Aorta (tissue), 5 donors: ENCODE data around the gene RPS6KA5. TPM values are rescaled to one million over a fixed set of nuclear protein-coding genes. Genes with fewer than 3 reads are reported as not detected.
"Not testable (repeated sequence)": the region's sequence is repeated elsewhere in the genome, so short reads cannot be mapped to it uniquely, and the experiment has no call there.

Source experiments
- ATAC-seq: fragments of 200-7000 bp; cut with Tn5 transposase; one replicate; pipeline ENCODE4 v1.9.1; 2022; ENCODE audit warnings: moderate library complexity; ENCODE audit not compliant: low FRiP score
- DNase-seq, 2 donors: peaks; one replicate each; pipeline ENCODE4 v3.0.0-alpha.2; 2020
- H3K27ac ChIP-seq, 2 donors: one replicate each; pipeline ENCODE4 v1.5.1; 2013; ENCODE audit warnings: low read length in 2 of 2, mild to moderate bottlenecking in 2 of 2, moderate library complexity in 2 of 2, control low read depth in 1 of 2, inconsistent platforms in 1 of 2, low read depth in 1 of 2
- H3K27me3 ChIP-seq, 2 donors: one replicate each; pipeline ENCODE4 v1.6.1; 2013; ENCODE audit warnings: control low read depth in 1 of 2, low read length in 1 of 2, mild to moderate bottlenecking in 1 of 2, moderate library complexity in 1 of 2; ENCODE audit not compliant: insufficient read depth in 2 of 2, control insufficient read depth in 1 of 2
- H3K36me3 ChIP-seq, 2 donors: one replicate each; pipeline ENCODE4 v1.6.1; 2013; ENCODE audit warnings: control low read depth in 1 of 2, low read length in 1 of 2, mild to moderate bottlenecking in 1 of 2; ENCODE audit not compliant: insufficient read depth in 2 of 2, control insufficient read depth in 1 of 2
- H3K4me1 ChIP-seq, 2 donors: one replicate each; pipeline ENCODE4 v1.6.1; 2013; ENCODE audit warnings: low read length in 2 of 2, control low read depth in 1 of 2, mild to moderate bottlenecking in 1 of 2, moderate library complexity in 1 of 2; ENCODE audit not compliant: insufficient read depth in 2 of 2, control insufficient read depth in 1 of 2
- H3K4me3 ChIP-seq, 2 donors: one replicate each; pipeline ENCODE4 v1.5.1; 2013; ENCODE audit warnings: low read length in 2 of 2, control low read depth in 1 of 2, mild to moderate bottlenecking in 1 of 2
- H3K9me3 ChIP-seq: one replicate; pipeline ENCODE4 v1.6.1; 2013; ENCODE audit warnings: mild to moderate bottlenecking, low read length; ENCODE audit not compliant: control insufficient read depth
- WGBS, 2 donors: extraction: QIAGEN DNeasy Blood & Tissue Kit; methylation state at CpG; one replicate each; pipeline ENCODE4 v1.1.7; 2013; 5-methylcytosine and 5-hydroxymethylcytosine counted together
- intact Hi-C, 2 donors: fragments of 100-400 bp; cut with DNase I; formaldehyde crosslinking; loops; one replicate each; pipeline versions ENCODE4 v1.14.2 to v1.15.0; 2022
- polyA plus RNA-seq, 2 donors: library from polyadenylated mRNA; stranded (reverse); fragments of 200-250 nt; gene quantifications; one replicate each; pipeline ENCODE4 v1.2.3, GENCODE V29; 2013
- total RNA-seq, 2 donors: library from RNA; stranded (reverse); fragmentation: NEBNext Ultra II Directional; extraction: Animal tissue kit (Norgen Biotek cat#: 25700); gene quantifications; one replicate each; pipeline ENCODE4 v1.2.1, GENCODE V29; 2021
- donor health status: healthy with polysubstance abuse.
- donor health status: Bipolar disorder and iron deficiency.
- donor health status: DM: no; HTN: no; CAD: no.
- donor health status: DM: no; HTN: no; CAD: no.
- donor health status: DM: yes; HTN: yes; CAD: no.

RPS6KA5 gene
- total and polyA plus RNA-seq, 4 donors = 1.4 to 10.0 (median 3.0) TPM

DNA sequence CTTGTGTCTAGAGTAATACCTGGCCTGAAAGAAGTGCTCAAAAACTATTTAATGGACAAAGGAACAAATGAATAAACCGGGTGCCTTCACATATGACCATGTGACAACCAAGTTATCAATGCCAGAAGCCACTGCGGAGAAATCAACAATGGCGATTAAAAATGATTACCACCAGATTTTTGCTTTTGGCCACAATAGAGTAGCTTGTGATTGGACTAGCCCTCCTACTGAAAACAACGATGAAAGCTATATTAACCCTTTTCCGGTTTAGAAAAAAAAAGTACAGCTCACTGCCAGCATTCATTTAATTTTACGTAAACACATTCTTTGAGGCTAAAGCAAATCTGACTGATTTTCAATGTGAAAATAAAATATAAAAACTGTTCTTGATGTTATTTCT, 202.6 kb downstream of the RPS6KA5 start:
- no peak overlapping the region for H3K27ac ChIP-seq
- no peaks in the 10 kb centered on the region for H3K4me1 ChIP-seq
- no peaks in the 10 kb centered on the region for H3K36me3 ChIP-seq
- no peaks in the 10 kb centered on the region for H3K27me3 ChIP-seq
- no peak for DNase-seq
- no peak overlapping the region for H3K4me3 ChIP-seq
- WGBS, 2 donors = 84% methylated on average over 6 of the region's 6 CpGs
- ATAC-seq = no peak
- intact Hi-C loops = no loop called here
- H3K9me3 ChIP-seq = no peaks in the 10 kb centered on the region

DNA sequence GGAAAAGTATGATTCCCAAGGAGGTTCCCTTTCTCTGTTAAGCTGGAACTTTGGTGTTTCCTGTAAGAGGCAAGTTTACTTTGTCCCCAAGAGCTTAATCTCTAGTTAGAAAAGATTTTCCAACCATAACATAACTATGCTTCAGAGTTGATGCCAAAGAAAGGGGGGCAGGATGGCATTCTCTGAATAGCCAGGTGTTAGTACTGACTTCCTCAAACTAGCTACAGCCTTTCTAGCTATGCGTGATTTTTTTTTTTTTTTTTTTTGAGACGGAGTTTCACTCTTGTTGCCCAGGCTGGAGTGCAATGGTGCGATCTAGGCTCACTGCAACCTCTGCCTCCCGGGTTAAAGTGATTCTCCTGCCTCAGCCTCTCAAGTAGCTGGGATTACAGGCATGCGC, 204.3 kb downstream of the RPS6KA5 start:
- DNase-seq, H3K4me1 ChIP-seq, H3K9me3 ChIP-seq, H3K4me3 ChIP-seq, H3K27ac ChIP-seq, H3K27me3 ChIP-seq, H3K36me3 ChIP-seq, intact Hi-C loops, ATAC-seq: not testable (repeated sequence)
- 84 to 87% methylated on average over 5 of the region's 5 CpGs for WGBS, 2 donors

DNA sequence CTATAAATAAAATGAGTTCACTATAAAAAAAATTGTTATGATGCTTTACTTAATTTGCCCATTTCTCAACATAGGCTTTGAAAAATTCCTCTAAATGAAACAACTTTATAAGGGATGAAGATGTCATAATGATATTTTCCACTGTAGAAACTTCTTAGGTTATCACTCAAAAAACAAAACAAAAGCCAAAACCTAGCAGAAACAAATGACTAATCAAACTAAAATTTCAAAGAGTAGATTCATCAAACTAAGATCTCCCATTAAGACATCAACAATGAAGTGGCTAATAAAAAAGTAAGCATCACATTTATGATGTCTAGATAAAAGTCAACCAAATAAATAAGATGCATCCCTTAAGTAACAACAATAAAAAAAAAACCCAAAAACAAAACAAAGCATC, 207.3 kb downstream of the RPS6KA5 start:
- H3K9me3 ChIP-seq = no peaks in the 10 kb centered on the region
- no peak overlapping the region for H3K4me3 ChIP-seq
- ATAC-seq (no peak), DNase-seq (no peak)
- no peaks in the 10 kb centered on the region for H3K36me3 ChIP-seq
- no peaks in the 10 kb centered on the region for H3K4me1 ChIP-seq
- no peaks in the 10 kb centered on the region for H3K27me3 ChIP-seq
- intact Hi-C loops = no loop called here
- no peak overlapping the region for H3K27ac ChIP-seq

DNA sequence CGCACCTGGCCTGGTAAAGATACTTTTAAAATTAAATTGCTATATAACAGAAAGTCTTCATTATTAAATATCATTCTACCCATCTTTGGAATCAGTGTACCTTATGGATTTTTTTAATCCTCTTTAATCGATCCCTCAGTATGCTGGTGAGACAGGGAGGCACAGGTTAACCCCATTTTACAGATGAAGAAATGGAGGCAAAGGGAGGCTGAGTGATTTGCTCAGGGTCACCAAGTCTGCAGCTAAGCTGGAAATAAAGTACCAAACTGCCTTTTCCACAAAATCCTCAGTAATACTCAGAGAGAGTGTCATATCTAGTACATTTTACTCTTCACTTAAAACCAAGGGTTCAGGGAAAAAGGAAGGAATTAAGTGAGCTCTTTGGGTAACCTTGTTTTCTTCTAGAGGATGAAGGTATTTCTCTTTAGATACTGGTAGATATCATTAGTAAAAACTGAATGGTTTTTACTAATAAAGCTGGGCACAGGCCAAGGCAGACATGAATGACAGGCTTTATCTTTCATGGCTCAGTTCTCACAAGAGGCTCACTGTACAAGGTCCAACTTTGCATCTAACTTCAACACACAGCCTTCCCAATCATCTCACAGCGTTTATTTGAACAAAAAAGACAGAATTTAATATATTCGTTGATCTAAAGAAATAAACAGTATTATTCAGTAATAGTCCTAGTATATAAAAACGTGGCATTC, 209.0 kb downstream of the RPS6KA5 start:
- intact Hi-C loops = no loop called here
- H3K27ac ChIP-seq = no peak overlapping the region
- 93% methylated on average over 5 of the region's 5 CpGs for WGBS, 2 donors
- DNase-seq (no peak), ATAC-seq (no peak)
- H3K9me3 ChIP-seq = no peaks in the 10 kb centered on the region
- no peaks in the 10 kb centered on the region for H3K4me1 ChIP-seq
- no peaks in the 10 kb centered on the region for H3K27me3 ChIP-seq
- H3K4me3 ChIP-seq = no peak overlapping the region
- no peaks in the 10 kb centered on the region for H3K36me3 ChIP-seq

DNA sequence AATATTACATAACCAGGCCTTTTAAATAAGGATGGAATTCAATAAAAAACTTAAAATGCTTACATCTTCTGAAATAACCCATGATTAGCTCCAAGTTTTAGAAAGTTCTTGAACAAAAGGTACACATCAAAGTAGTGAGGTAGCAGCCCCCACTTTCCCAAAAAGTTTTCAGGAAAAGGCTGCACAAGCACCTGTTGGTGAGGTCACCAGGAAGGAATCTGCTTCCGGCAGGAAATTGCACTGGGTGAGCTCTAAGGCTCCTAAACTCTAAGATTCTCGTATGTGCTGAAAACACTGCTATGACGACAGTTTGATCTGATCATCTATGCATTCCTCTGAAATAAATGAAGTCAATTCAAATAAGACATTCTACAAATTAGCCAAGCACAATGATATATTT, 210.0 kb downstream of the RPS6KA5 start:
- WGBS, 2 donors = 63 to 65% methylated on average over 3 of the region's 3 CpGs
- Histone ChIP-seq H3K4me3 (no peak overlapping the region), H3K36me3 (no peaks in the 10 kb centered on the region), H3K27me3 (no peaks in the 10 kb centered on the region), H3K4me1 (no peaks in the 10 kb centered on the region), H3K9me3 (no peaks in the 10 kb centered on the region), H3K27ac (no peak overlapping the region)
- intact Hi-C loops = no loop called here
- ATAC-seq (no peak), DNase-seq (no peak)

DNA sequence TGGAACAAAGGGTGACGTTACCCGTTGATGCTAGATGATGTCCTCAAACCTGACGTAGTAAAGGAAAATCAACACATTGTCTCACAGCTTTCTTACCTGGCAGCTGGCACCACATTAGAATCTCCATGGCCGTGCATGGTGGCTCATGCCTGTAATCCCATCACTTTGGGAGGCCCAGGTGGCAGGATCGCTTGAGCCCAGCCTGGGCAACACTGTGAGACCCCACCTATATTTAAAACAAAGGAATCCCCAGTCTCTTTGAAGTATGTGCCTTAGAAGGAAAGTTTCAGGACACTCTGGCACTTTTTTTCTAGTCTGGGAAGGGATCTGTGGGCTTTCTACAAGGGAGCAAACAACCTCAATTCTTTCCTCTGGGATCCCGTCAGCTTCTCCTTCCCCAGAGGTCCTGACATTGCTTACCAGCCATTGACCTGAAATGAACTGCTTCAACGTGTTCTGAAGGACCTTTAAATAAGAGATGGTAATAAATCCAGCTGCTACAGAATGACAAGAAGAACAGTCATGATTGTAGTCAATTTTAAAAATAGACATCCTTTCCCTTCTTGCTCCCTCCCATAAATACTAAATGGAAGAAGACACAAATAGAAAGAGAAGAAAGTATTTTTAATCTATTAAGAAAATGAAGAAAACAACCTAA, 210.5 kb downstream of the RPS6KA5 start:
- WGBS, 2 donors = 84 to 87% methylated on average over 7 of the region's 7 CpGs
- Histone ChIP-seq H3K27ac (no peak overlapping the region), H3K9me3 (no peaks in the 10 kb centered on the region), H3K4me3 (no peak overlapping the region), H3K36me3 (no peaks in the 10 kb centered on the region), H3K4me1 (no peaks in the 10 kb centered on the region), H3K27me3 (no peaks in the 10 kb centered on the region)
- intact Hi-C loops = no loop called here
- ATAC-seq (no peak), DNase-seq (no peak)

DNA sequence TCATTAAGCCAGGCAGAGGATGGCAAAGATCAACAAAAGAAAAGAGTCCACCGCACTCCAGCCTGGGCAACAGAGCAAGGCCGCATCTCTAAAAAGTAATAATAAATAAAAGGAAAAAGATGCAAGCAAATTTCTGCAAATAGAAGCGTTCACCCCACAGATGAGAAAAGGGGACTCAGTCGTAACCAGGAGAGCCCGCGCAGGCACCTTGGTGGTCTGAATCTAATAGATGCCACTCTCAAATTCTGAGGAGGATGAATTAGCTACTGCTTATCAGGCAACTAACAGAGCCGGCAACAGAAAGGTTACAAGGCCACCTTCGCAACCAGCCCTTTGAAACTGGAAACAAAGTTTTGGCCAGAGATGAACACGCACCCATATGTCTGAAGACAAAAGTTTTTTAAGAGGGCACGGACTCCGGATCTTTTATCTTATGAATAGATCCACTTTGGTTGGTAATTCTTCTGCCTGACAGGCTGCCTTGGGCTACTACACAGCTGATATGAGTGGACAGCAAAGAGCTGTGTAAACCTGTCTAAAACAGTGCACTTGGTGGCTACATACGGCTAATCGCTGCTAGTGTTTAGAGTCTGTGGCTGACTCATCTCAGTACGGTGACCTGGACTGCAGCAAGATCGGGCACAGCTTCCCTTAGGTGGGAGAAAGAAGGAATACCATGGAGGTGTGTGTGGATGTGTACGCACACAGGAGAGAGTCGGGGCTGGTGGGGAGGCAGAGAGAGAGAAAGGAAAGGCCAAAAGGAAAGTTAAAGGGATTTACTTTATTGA, 211.3 kb downstream of the RPS6KA5 start:
- no peaks in the 10 kb centered on the region for H3K27me3 ChIP-seq
- no peak overlapping the region for H3K4me3 ChIP-seq
- no peaks in the 10 kb centered on the region for H3K36me3 ChIP-seq
- no peak for ATAC-seq
- H3K27ac ChIP-seq = no peak overlapping the region
- intact Hi-C loops = no loop called here
- no peaks in the 10 kb centered on the region for H3K4me1 ChIP-seq
- no peaks in the 10 kb centered on the region for H3K9me3 ChIP-seq
- no peak for DNase-seq
- 90 to 96% methylated on average over 17 of the region's 17 CpGs for WGBS, 2 donors

DNA sequence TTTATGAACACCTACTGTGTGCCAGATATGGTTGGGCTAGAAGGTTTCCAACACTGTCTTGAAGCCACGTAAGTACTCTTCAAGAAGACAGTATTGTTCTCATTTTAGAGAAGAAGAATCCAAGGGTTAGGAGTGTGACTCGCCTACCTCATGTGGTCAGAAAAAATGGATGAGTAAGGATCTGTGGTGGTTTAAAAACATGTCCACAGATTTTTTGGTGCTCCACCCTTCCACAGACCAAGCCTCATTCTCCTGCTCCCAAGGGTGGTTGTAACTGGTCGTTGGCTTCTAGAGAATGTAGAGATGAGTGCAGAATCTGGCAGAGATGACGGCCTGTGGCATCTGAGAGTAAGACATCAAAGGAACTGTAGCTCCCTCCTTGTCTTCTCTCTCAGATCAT, 213.9 kb downstream of the RPS6KA5 start:
- no peak for DNase-seq
- intact Hi-C loops = no loop called here
- H3K4me3 ChIP-seq = no peak overlapping the region
- 93 to 95% methylated on average over 4 of the region's 4 CpGs for WGBS, 2 donors
- no peak for ATAC-seq
- no peaks in the 10 kb centered on the region for H3K4me1 ChIP-seq
- H3K27ac ChIP-seq = no peak overlapping the region
- no peaks in the 10 kb centered on the region for H3K9me3 ChIP-seq
- H3K27me3 ChIP-seq = no peaks in the 10 kb centered on the region
- H3K36me3 ChIP-seq = no peaks in the 10 kb centered on the region

DNA sequence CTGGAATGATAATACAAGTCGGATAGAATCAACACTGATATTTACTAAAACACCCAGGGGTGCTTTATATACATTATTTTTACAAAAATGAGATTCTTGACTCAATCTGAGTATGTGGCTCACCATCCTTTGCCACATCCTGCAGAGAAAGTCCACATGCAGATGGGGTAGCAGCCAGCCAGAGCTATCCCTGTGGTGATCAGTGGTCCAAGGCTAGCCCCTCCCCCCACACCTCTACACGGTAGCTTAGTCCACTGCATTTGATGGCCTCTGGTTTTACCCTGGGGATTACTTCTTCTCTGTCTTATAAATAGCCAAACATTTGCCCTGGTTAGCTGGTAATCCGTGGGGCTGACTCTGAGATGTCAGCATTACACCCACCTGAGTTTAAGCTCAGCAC, 216.1 kb downstream of the RPS6KA5 start:
- H3K36me3 ChIP-seq = no peaks in the 10 kb centered on the region
- WGBS, 2 donors = 59 to 93% methylated on average over 3 of the region's 3 CpGs

More for the DNA sequence above, 216.1 kb downstream of the RPS6KA5 start:
- Histone ChIP-seq H3K9me3 (no peaks in the 10 kb centered on the region), H3K4me1 (no peaks in the 10 kb centered on the region), H3K27ac (no peak overlapping the region), H3K27me3 (no peaks in the 10 kb centered on the region), H3K4me3 (no peak overlapping the region)
- intact Hi-C loops = no loop called here
- ATAC-seq (no peak), DNase-seq (no peak)
